Panc1 (cell line): ENCODE measurements around the gene ARHGEF3. TPM values are rescaled to one million over a fixed set of nuclear protein-coding genes. Genes with fewer than 3 reads are reported as not detected.
"Not testable (repeated sequence)": the region's sequence is repeated elsewhere in the genome, so short reads cannot be mapped to it uniquely, and the experiment has no call there.

Source experiments
- ATAC-seq: fragments of 200-7000 bp; cut with Tn5 transposase; 2 replicates; pipeline ENCODE4 v1.9.1; 2020; ENCODE audit warnings: mild to moderate bottlenecking, moderate library complexity
- BruUV-seq: library from RNA; stranded (reverse); fragments of 400-500 nt; replicated peaks from 2 replicates; lab custom pipeline; 2021; lab: Mats Ljungman, UMichigan
- CTCF ChIA-PET: fragments of 300-600 bp; sonication (Branson Sonifier 250); formaldehyde crosslinking; loops from one replicate; lab custom pipeline; 2022; ENCODE audit warnings: antibody characterized with exemption; lab: Charles Lee
- POLR2A ChIA-PET: fragments of 300-600 bp; sonication (Branson Sonifier 250); formaldehyde crosslinking; loops from one replicate; lab custom pipeline; 2022; ENCODE audit warnings: antibody characterized with exemption; lab: Charles Lee
- DNase-seq: peaks from one replicate; pipeline ENCODE4 v3.0.0-alpha.2; 2010; ENCODE audit warnings: low read depth, low spot score
- H3K27ac ChIP-seq: 2 replicates; pipeline ENCODE4 v1.5.1; 2011; ENCODE audit warnings: mild to moderate bottlenecking, low read length, inconsistent platforms
- H3K27me3 ChIP-seq: fragments of 200-500 bp; sonication (Bioruptor generic); 2 replicates; pipeline ENCODE4 v1.6.0; 2014; ENCODE audit warnings: low read length, inconsistent platforms; ENCODE audit not compliant: control insufficient read depth, insufficient read depth
- H3K36me3 ChIP-seq: fragments of 200-500 bp; sonication (Bioruptor generic); 2 replicates; pipeline ENCODE4 v1.5.1; 2014; ENCODE audit warnings: inconsistent platforms, mild to moderate bottlenecking, low read length, moderate library complexity; ENCODE audit not compliant: control insufficient read depth, insufficient read depth
- H3K4me1 ChIP-seq: 2 replicates; pipeline ENCODE4 v1.5.1; 2011; ENCODE audit warnings: inconsistent platforms, mild to moderate bottlenecking, low read length, moderate library complexity; ENCODE audit not compliant: control insufficient read depth, insufficient read depth
- H3K4me3 ChIP-seq, 2 experiments: 2 replicates each; pipeline ENCODE4 v1.5.1; 2011 to 2012; ENCODE audit warnings: low read depth in 2 of 2, low read length in 2 of 2, mild to moderate bottlenecking in 2 of 2, inconsistent platforms in 1 of 2, moderate library complexity in 1 of 2
- H3K9me3 ChIP-seq: fragments of 200-500 bp; sonication (Bioruptor generic); 2 replicates; pipeline ENCODE4 v1.5.1; 2014; ENCODE audit warnings: low read depth, mild to moderate bottlenecking, inconsistent platforms, low read length, moderate library complexity; ENCODE audit not compliant: control insufficient read depth, insufficient read depth
- CTCF ChIP-seq: fragments of 450-650 bp; IDR thresholded peaks from 2 replicates; pipeline ENCODE4 v1.5.1; 2017; ENCODE audit warnings: mild to moderate bottlenecking
- POLR2AphosphoS5 ChIP-seq: IDR thresholded peaks from 2 replicates; pipeline ENCODE4 v1.6.1; 2012; ENCODE audit warnings: mild to moderate bottlenecking, low read depth, low read length, moderate library complexity
- REST ChIP-seq, 2 experiments: IDR thresholded peaks; 2 replicates each; pipeline ENCODE4 v1.6.1; 2011 to 2012; ENCODE audit warnings: low read depth in 2 of 2, control low read depth in 1 of 2, low read length in 1 of 2, mild to moderate bottlenecking in 1 of 2, moderate library complexity in 1 of 2; ENCODE audit not compliant: insufficient read depth in 1 of 2
- SIN3A ChIP-seq: IDR thresholded peaks from 2 replicates; pipeline ENCODE4 v1.6.1; 2012; ENCODE audit warnings: low read depth, mild to moderate bottlenecking, low read length, moderate library complexity, borderline replicate concordance; ENCODE audit not compliant: insufficient read depth
- TCF7L2 ChIP-seq: IDR thresholded peaks from 2 replicates; pipeline ENCODE4 v1.6.1; 2011; ENCODE audit warnings: mild to moderate bottlenecking, low read depth, low read length, inconsistent platforms
- in situ Hi-C: cut with HindIII; loops from 2 replicates; pipeline ENCODE4 v1.10.0; 2016; ENCODE audit warnings: low sequenced_read_pairs, low pct_unique_long_range_greater_than_20kb
- intact Hi-C: fragments of 100-400 bp; cut with micrococcal nuclease; formaldehyde crosslinking; loops from one replicate; pipeline ENCODE4 v1.10.0; 2022; ENCODE audit not compliant: unreplicated experiment
- total RNA-seq: library from RNA; stranded (reverse); gene quantifications from one replicate; pipeline ENCODE4 v1.2.1, GENCODE V29; 2021; ENCODE audit not compliant: unreplicated experiment

ARHGEF3 gene
- total RNA-seq, 1 experiment from 2014 or later: 19.8 TPM

GRCh38 chr3:56724676-56725075 is 77.1 kb downstream of the ARHGEF3 start:
- intact Hi-C loops (no loop called here), in situ Hi-C loops (no loop called here)
- ChIA-PET POLR2A (no interaction called here), CTCF (no interaction called here)
- no peaks in the 10 kb centered on the region for H3K27me3 ChIP-seq
- TF ChIP-seq CTCF: no peak
- TF ChIP-seq SIN3A: no peak
- TF ChIP-seq POLR2AphosphoS5: no peak
- TF ChIP-seq REST (IDR thresholded peaks at IDR 0.05; ENCODE audit: insufficient read depth in 1 of 2, low read depth in 2 of 2, low read length in 1 of 2): no peak
- H3K4me3 ChIP-seq: no peak overlapping the region
- no peaks in the 10 kb centered on the region for H3K4me1 ChIP-seq
- DNase-seq (no peak), ATAC-seq (no peak)
- H3K9me3 ChIP-seq: no peaks in the 10 kb centered on the region
- H3K27ac ChIP-seq: no peak overlapping the region
- no TSS peak for BruUV-seq
- no peaks in the 10 kb centered on the region for H3K36me3 ChIP-seq

GRCh38 chr3:56720849-56721248 is 80.9 kb downstream of the ARHGEF3 start:
- no peaks in the 10 kb centered on the region for H3K27me3 ChIP-seq
- TF ChIP-seq SIN3A (no peak), POLR2AphosphoS5 (no peak), CTCF (no peak), TCF7L2 (no peak), REST (IDR thresholded peaks at IDR 0.05; ENCODE audit: insufficient read depth in 1 of 2, low read depth in 2 of 2, low read length in 1 of 2) (no peak)
- no peak for ATAC-seq
- intact Hi-C loops (no loop called here), in situ Hi-C loops (no loop called here)
- ChIA-PET CTCF (no interaction called here), POLR2A (no interaction called here)
- H3K4me3 ChIP-seq: no peak overlapping the region
- no peak overlapping the region for H3K27ac ChIP-seq
- no peak for DNase-seq
- H3K4me1 ChIP-seq: no peaks in the 10 kb centered on the region
- H3K9me3 ChIP-seq: no peaks in the 10 kb centered on the region
- no TSS peak for BruUV-seq
- no peaks in the 10 kb centered on the region for H3K36me3 ChIP-seq

- intact Hi-C loops: not testable (repeated sequence)
- CTCF ChIA-PET: interaction anchor here (0.6 kb wide), 1 partner anchor 80 kb away, joined by 3 read pairs; no protein-coding TSS in a partner anchor
Observed at GRCh38 chr3:56718809-56719208, 82.9 kb downstream of the ARHGEF3 start.

More at GRCh38 chr3:56718809-56719208, 82.9 kb downstream of the ARHGEF3 start:
- H3K36me3 ChIP-seq, H3K4me1 ChIP-seq, H3K27ac ChIP-seq, POLR2A ChIA-PET, in situ Hi-C loops, BruUV-seq, H3K4me3 ChIP-seq, DNase-seq, H3K9me3 ChIP-seq, H3K27me3 ChIP-seq, ATAC-seq: not testable (repeated sequence)
